T-cell (primary cell): ENCODE results near the gene SPACA7. TPM values are rescaled to one million over a fixed set of nuclear protein-coding genes. Genes with fewer than 3 reads are reported as not detected.

Experiments used
- ATAC-seq, 4 experiments: fragments of 200-7000 bp in 3 of 4; fragments of 150-1000 bp in 1 of 4; cut with Tn5 transposase; replicated peaks in 1 of 4; 1 replicate in 3 of 4; 2 replicates in 1 of 4; pipeline ENCODE4 v1.10.0; 2021; ENCODE audit warnings: moderate library complexity in 3 of 4, mild to moderate bottlenecking in 2 of 4, moderate number of reproducible peaks in 1 of 4
- CTCF ChIA-PET, 2 donors: fragments of 300-600 bp; sonication (Branson Sonifier 250); formaldehyde crosslinking; loops; one replicate each; lab custom pipeline; 2022; ENCODE audit warnings: antibody characterized with exemption in 2 of 2; lab: Charles Lee
- POLR2A ChIA-PET, 2 donors: fragments of 300-600 bp; sonication (Branson Sonifier 250); formaldehyde crosslinking; loops; one replicate each; lab custom pipeline; 2022; ENCODE audit warnings: antibody characterized with exemption in 2 of 2; lab: Charles Lee
- DNase-seq, 35 experiments: peaks; one replicate each; pipeline versions ENCODE4 v3.0.0 to v3.0.0-alpha.2; 2013 to 2023
- H3K27ac ChIP-seq: one replicate; pipeline ENCODE4 v1.5.1; 2013; ENCODE audit warnings: low read length
- H3K27me3 ChIP-seq, 2 experiments: replicated peaks in 1 of 2; 1 replicate in 1 of 2; 2 replicates in 1 of 2; pipeline versions ENCODE4 v1.6.1 to v1.7.0; 2013; ENCODE audit warnings: low read length in 1 of 2, mixed read lengths in 1 of 2; ENCODE audit not compliant: control insufficient read depth in 2 of 2, insufficient read depth in 2 of 2; ENCODE audit errors: extremely low read depth in 1 of 2
- H3K36me3 ChIP-seq, 2 donors: 1 replicate in 1 of 2; 2 replicates in 1 of 2; pipeline versions ENCODE4 v1.6.1 to v1.7.0; 2013; ENCODE audit warnings: low read length in 1 of 2; ENCODE audit not compliant: control insufficient read depth in 2 of 2, insufficient read depth in 1 of 2; ENCODE audit errors: extremely low read depth in 1 of 2
- H3K4me1 ChIP-seq, 2 experiments: 1 replicate in 1 of 2; 2 replicates in 1 of 2; pipeline versions ENCODE4 v1.6.1 to v1.7.0; 2013; ENCODE audit warnings: low read length in 2 of 2, mixed read lengths in 1 of 2; ENCODE audit not compliant: insufficient read depth in 2 of 2, control insufficient read depth in 1 of 2; ENCODE audit errors: extremely low read depth in 1 of 2
- H3K4me3 ChIP-seq, 2 donors: 1 replicate in 1 of 2; 2 replicates in 1 of 2; pipeline versions ENCODE4 v1.5.1 to v1.7.0; 2013; ENCODE audit warnings: mild to moderate bottlenecking in 2 of 2, low read length in 1 of 2, moderate library complexity in 1 of 2; ENCODE audit not compliant: control insufficient read depth in 1 of 2; ENCODE audit errors: extremely low read depth in 1 of 2
- H3K9me3 ChIP-seq: 2 replicates; pipeline ENCODE4 v1.7.0; 2013
- H3K27ac Mint-ChIP-seq, 2 donors: one replicate each; pipeline ENCODE4 v1.8.0; 2020 to 2021; ENCODE audit warnings: mild to moderate bottlenecking in 2 of 2, mixed read lengths in 2 of 2
- H3K27me3 Mint-ChIP-seq, 2 donors: one replicate each; pipeline ENCODE4 v1.8.0; 2021 to 2022; ENCODE audit warnings: mixed read lengths in 2 of 2
- H3K36me3 Mint-ChIP-seq: one replicate; pipeline ENCODE4 v1.8.0; 2021; ENCODE audit warnings: mixed read lengths
- H3K4me1 Mint-ChIP-seq, 3 donors: one replicate each; pipeline ENCODE4 v1.8.0; 2020 to 2022; ENCODE audit warnings: mixed read lengths in 3 of 3, mild to moderate bottlenecking in 1 of 3
- H3K4me3 Mint-ChIP-seq, 3 donors: one replicate each; pipeline ENCODE4 v1.8.0; 2020 to 2022; ENCODE audit warnings: mild to moderate bottlenecking in 3 of 3, mixed read lengths in 3 of 3, moderate library complexity in 3 of 3
- H3K9me3 Mint-ChIP-seq, 3 donors: one replicate each; pipeline ENCODE4 v1.8.0; 2020 to 2022; ENCODE audit warnings: mixed read lengths in 3 of 3
- WGBS: methylation state at CpG from one replicate; pipeline ENCODE4 v1.1.5; 2013; ENCODE audit warnings: missing lambda C conversion rate; ENCODE audit not compliant: insufficient coverage; 5-methylcytosine and 5-hydroxymethylcytosine counted together
- total RNA-seq, 35 experiments: library from RNA in 6 of 35; stranded (reverse) in 6 of 35; fragments of 120-200 nt in 1 of 35; gene quantifications; one replicate each; pipeline versions ENCODE4 v1.2.1 to v1.2.4 and lab custom pipeline; 2013 to 2026

SPACA7 gene
- total RNA-seq, 5 donors from 2014 or later (not counting 1 experiment from before 2014, with no cell fraction given) = not detected

GRCh38 chr13:112483299-112483698 is 107.1 kb downstream of the SPACA7 start:
- WGBS = no CpG with 5 or more reads among the region's 7 CpGs
- CTCF ChIA-PET = interaction anchor here in 1 of 2 donors (0.5 kb wide), 1 partner anchor 21 kb away, joined by 3 read pairs; no protein-coding TSS in a partner anchor

More at GRCh38 chr13:112483299-112483698, 107.1 kb downstream of the SPACA7 start:
- no peak overlapping the region for H3K27ac ChIP-seq
- no peaks in the 10 kb centered on the region for H3K9me3 ChIP-seq
- no peaks in the 10 kb centered on the region for H3K4me1 ChIP-seq
- no peaks in the 10 kb centered on the region for H3K27me3 Mint-ChIP-seq
- no peaks in the 10 kb centered on the region for H3K27me3 ChIP-seq
- peaks cover 0 to 9% of the 10 kb centered on the region in 2 donors for H3K36me3 ChIP-seq
- H3K36me3 Mint-ChIP-seq = peaks cover 37% of the 10 kb centered on the region
- peaks cover 4 to 15% (median 7%) of the 10 kb centered on the region in 3 donors for H3K9me3 Mint-ChIP-seq
- H3K4me1 Mint-ChIP-seq = no peaks in the 10 kb centered on the region
- POLR2A ChIA-PET = interaction anchor here in 1 of 2 donors (0.6 kb wide), 1 partner anchor 90 kb away, joined by 3 read pairs; no protein-coding TSS in a partner anchor
- ATAC-seq (no peak), DNase-seq (no peak)
- H3K27ac Mint-ChIP-seq = no peak overlapping the region
- H3K4me3 Mint-ChIP-seq = no peak overlapping the region
- H3K4me3 ChIP-seq = no peak overlapping the region

Other genes starting within 250 kb of the SPACA7 start
- 10 to 100 TPM; 36.2 to 47.2 (median 44.7) TPM for gene TUBGCP3, start 211.8 kb downstream of the SPACA7 start, total RNA-seq